Measurements from ENCODE around the gene NINJ1.
A peak's percentile ranks its signal among the peaks of the same experiment; 100 is the strongest.

NINJ1 gene

GRCh38 chr9:93134015-93134739 is at the start of gene NINJ1:
Gene NINJ1, minus strand, starts transcription at chr9:93134251. Its CDS starts 34 bp downstream, at chr9:93134217.
- Histone ChIP-seq H3K9me3 (ENCODE audit: control insufficient read depth, insufficient read depth, low read length) (no peaks in the 10 kb centered on the region), H3K9ac (ENCODE audit: low read depth, low read length) (peak within 1 kb of the TSS; percentile 70), H3K4me1 (ENCODE audit: control insufficient read depth, insufficient read depth, low read length) (peaks cover 3% of the 10 kb centered on the region), H3K36me3 (ENCODE audit: control insufficient read depth, insufficient read depth, low read length) (peaks cover 4% of the 10 kb centered on the region), H3K4me3 (ENCODE audit: low read depth, low read length) (peak within 1 kb of the TSS; percentile 70), H3K27me3 (ENCODE audit: control insufficient read depth, insufficient read depth, low read length) (peaks cover 7% of the 10 kb centered on the region)

GRCh38 chr9:93183131-93183662 is 49.1 kb upstream of the NINJ1 start:
- H3K9ac ChIP-seq (ENCODE audit: low read depth, low read length) = no peak overlapping the region
- H3K4me1 ChIP-seq (ENCODE audit: control insufficient read depth, insufficient read depth, low read length) = peaks cover 4% of the 10 kb centered on the region
- no peaks in the 10 kb centered on the region for H3K36me3 ChIP-seq (ENCODE audit: control insufficient read depth, insufficient read depth, low read length)
- peaks cover 20% of the 10 kb centered on the region for H3K27me3 ChIP-seq (ENCODE audit: control insufficient read depth, insufficient read depth, low read length)
- H3K9me3 ChIP-seq (ENCODE audit: control insufficient read depth, insufficient read depth, low read length) = no peaks in the 10 kb centered on the region
- H3K4me3 ChIP-seq (ENCODE audit: low read depth, low read length) = peak overlapping the region; percentile 58

GRCh38 chr9:93182572-93182971 is 48.5 kb upstream of the NINJ1 start:
- Histone ChIP-seq H3K9me3 (ENCODE audit: control insufficient read depth, insufficient read depth, low read length) (no peaks in the 10 kb centered on the region), H3K4me3 (ENCODE audit: low read depth, low read length) (no peak overlapping the region), H3K9ac (ENCODE audit: low read depth, low read length) (no peak overlapping the region), H3K4me1 (ENCODE audit: control insufficient read depth, insufficient read depth, low read length) (peaks cover 4% of the 10 kb centered on the region), H3K27me3 (ENCODE audit: control insufficient read depth, insufficient read depth, low read length) (peaks cover 20% of the 10 kb centered on the region), H3K36me3 (ENCODE audit: control insufficient read depth, insufficient read depth, low read length) (no peaks in the 10 kb centered on the region)

GRCh38 chr9:93181672-93182435 is 47.8 kb upstream of the NINJ1 start:
- Histone ChIP-seq H3K4me3 (ENCODE audit: low read depth, low read length) (no peak overlapping the region), H3K9me3 (ENCODE audit: control insufficient read depth, insufficient read depth, low read length) (no peaks in the 10 kb centered on the region), H3K9ac (ENCODE audit: low read depth, low read length) (no peak overlapping the region), H3K27me3 (ENCODE audit: control insufficient read depth, insufficient read depth, low read length) (peaks cover 20% of the 10 kb centered on the region), H3K4me1 (ENCODE audit: control insufficient read depth, insufficient read depth, low read length) (peaks cover 4% of the 10 kb centered on the region), H3K36me3 (ENCODE audit: control insufficient read depth, insufficient read depth, low read length) (no peaks in the 10 kb centered on the region)

GRCh38 chr9:93180938-93181337 is 46.9 kb upstream of the NINJ1 start:
- no peak overlapping the region for H3K4me3 ChIP-seq (ENCODE audit: low read depth, low read length)
- H3K36me3 ChIP-seq (ENCODE audit: control insufficient read depth, insufficient read depth, low read length) = no peaks in the 10 kb centered on the region
- peaks cover 20% of the 10 kb centered on the region for H3K27me3 ChIP-seq (ENCODE audit: control insufficient read depth, insufficient read depth, low read length)
- H3K9ac ChIP-seq (ENCODE audit: low read depth, low read length) = no peak overlapping the region
- peaks cover 2% of the 10 kb centered on the region for H3K4me1 ChIP-seq (ENCODE audit: control insufficient read depth, insufficient read depth, low read length)
- H3K9me3 ChIP-seq (ENCODE audit: control insufficient read depth, insufficient read depth, low read length) = no peaks in the 10 kb centered on the region

GRCh38 chr9:93178851-93179786 is 45.1 kb upstream of the NINJ1 start:
- H3K4me1 ChIP-seq (ENCODE audit: control insufficient read depth, insufficient read depth, low read length) = no peaks in the 10 kb centered on the region
- H3K27me3 ChIP-seq (ENCODE audit: control insufficient read depth, insufficient read depth, low read length) = peaks cover 20% of the 10 kb centered on the region
- H3K9ac ChIP-seq (ENCODE audit: low read depth, low read length) = no peak overlapping the region
- H3K4me3 ChIP-seq (ENCODE audit: low read depth, low read length) = no peak overlapping the region
- H3K9me3 ChIP-seq (ENCODE audit: control insufficient read depth, insufficient read depth, low read length) = no peaks in the 10 kb centered on the region
- H3K36me3 ChIP-seq (ENCODE audit: control insufficient read depth, insufficient read depth, low read length) = no peaks in the 10 kb centered on the region

GRCh38 chr9:93177676-93178075 is 43.6 kb upstream of the NINJ1 start:
- Histone ChIP-seq H3K9me3 (ENCODE audit: control insufficient read depth, insufficient read depth, low read length) (no peaks in the 10 kb centered on the region), H3K4me1 (ENCODE audit: control insufficient read depth, insufficient read depth, low read length) (no peaks in the 10 kb centered on the region), H3K36me3 (ENCODE audit: control insufficient read depth, insufficient read depth, low read length) (no peaks in the 10 kb centered on the region), H3K9ac (ENCODE audit: low read depth, low read length) (no peak overlapping the region), H3K4me3 (ENCODE audit: low read depth, low read length) (no peak overlapping the region), H3K27me3 (ENCODE audit: control insufficient read depth, insufficient read depth, low read length) (peaks cover 10% of the 10 kb centered on the region)

GRCh38 chr9:93174976-93175375 is 40.9 kb upstream of the NINJ1 start:
- no peak overlapping the region for H3K9ac ChIP-seq (ENCODE audit: low read depth, low read length)
- H3K4me1 ChIP-seq (ENCODE audit: control insufficient read depth, insufficient read depth, low read length) = no peaks in the 10 kb centered on the region
- no peak overlapping the region for H3K4me3 ChIP-seq (ENCODE audit: low read depth, low read length)
- no peaks in the 10 kb centered on the region for H3K27me3 ChIP-seq (ENCODE audit: control insufficient read depth, insufficient read depth, low read length)
- H3K36me3 ChIP-seq (ENCODE audit: control insufficient read depth, insufficient read depth, low read length) = no peaks in the 10 kb centered on the region
- H3K9me3 ChIP-seq (ENCODE audit: control insufficient read depth, insufficient read depth, low read length) = no peaks in the 10 kb centered on the region

GRCh38 chr9:93173365-93174051 is 39.5 kb upstream of the NINJ1 start:
- no peak overlapping the region for H3K9ac ChIP-seq (ENCODE audit: low read depth, low read length)
- H3K4me1 ChIP-seq (ENCODE audit: control insufficient read depth, insufficient read depth, low read length) = no peaks in the 10 kb centered on the region
- no peaks in the 10 kb centered on the region for H3K27me3 ChIP-seq (ENCODE audit: control insufficient read depth, insufficient read depth, low read length)
- H3K36me3 ChIP-seq (ENCODE audit: control insufficient read depth, insufficient read depth, low read length) = no peaks in the 10 kb centered on the region
- H3K4me3 ChIP-seq (ENCODE audit: low read depth, low read length) = no peak overlapping the region
- H3K9me3 ChIP-seq (ENCODE audit: control insufficient read depth, insufficient read depth, low read length) = no peaks in the 10 kb centered on the region

- no peaks in the 10 kb centered on the region for H3K27me3 ChIP-seq (ENCODE audit: control insufficient read depth, insufficient read depth, low read length)
- H3K4me1 ChIP-seq (ENCODE audit: control insufficient read depth, insufficient read depth, low read length) = no peaks in the 10 kb centered on the region
- no peaks in the 10 kb centered on the region for H3K9me3 ChIP-seq (ENCODE audit: control insufficient read depth, insufficient read depth, low read length)
- no peak overlapping the region for H3K9ac ChIP-seq (ENCODE audit: low read depth, low read length)
- H3K36me3 ChIP-seq (ENCODE audit: control insufficient read depth, insufficient read depth, low read length) = no peaks in the 10 kb centered on the region
- no peak overlapping the region for H3K4me3 ChIP-seq (ENCODE audit: low read depth, low read length)
These were observed 38.8 kb upstream of the NINJ1 start for GRCh38 chr9:93172666-93173364.
